Progenitor cell of endocrine pancreas (in vitro differentiated cells): ENCODE measurements around the gene ABCA12. TPM values are rescaled to one million over a fixed set of nuclear protein-coding genes. Genes with fewer than 3 reads are reported as not detected.

Experiments used
- DNase-seq: peaks from one replicate; pipeline ENCODE4 v3.0.0; 2021; ENCODE audit warnings: low spot score; ENCODE audit not compliant: unreplicated experiment
- H3K27ac Mint-ChIP-seq: 2 replicates; pipeline ENCODE4 v1.8.0; 2021; ENCODE audit warnings: mild to moderate bottlenecking, moderate library complexity, mixed read lengths
- H3K27me3 Mint-ChIP-seq: 2 replicates; pipeline ENCODE4 v1.8.0; 2021; ENCODE audit warnings: mixed read lengths
- H3K36me3 Mint-ChIP-seq: 2 replicates; pipeline ENCODE4 v1.8.0; 2022; ENCODE audit warnings: mixed read lengths; ENCODE audit not compliant: insufficient read depth
- H3K4me1 Mint-ChIP-seq: 2 replicates; pipeline ENCODE4 v1.8.0; 2021; ENCODE audit warnings: low read depth, mixed read lengths
- H3K4me3 Mint-ChIP-seq: 2 replicates; pipeline ENCODE4 v1.8.0; 2021; ENCODE audit warnings: low read depth, mild to moderate bottlenecking, moderate library complexity, mixed read lengths
- H3K9me3 Mint-ChIP-seq: 2 replicates; pipeline ENCODE4 v1.8.0; 2021; ENCODE audit warnings: low read depth, mixed read lengths
- total RNA-seq: library from RNA; stranded (reverse); gene quantifications from 2 replicates; pipeline ENCODE4 v1.2.1, GENCODE V29; 2021
- TF ChIP-seq, protein P1 (sequence below): fragments of 200-600 bp; sonication (generic); IDR thresholded peaks from one replicate; pipeline ENCODE4 v1.5.0; 2021; ENCODE audit warnings: antibody characterized with exemption, mild to moderate bottlenecking; ENCODE audit not compliant: unreplicated experiment

The ABCA12 gene
- total RNA-seq, 1 donor from 2014 or later = 0.19 TPM

DNA sequence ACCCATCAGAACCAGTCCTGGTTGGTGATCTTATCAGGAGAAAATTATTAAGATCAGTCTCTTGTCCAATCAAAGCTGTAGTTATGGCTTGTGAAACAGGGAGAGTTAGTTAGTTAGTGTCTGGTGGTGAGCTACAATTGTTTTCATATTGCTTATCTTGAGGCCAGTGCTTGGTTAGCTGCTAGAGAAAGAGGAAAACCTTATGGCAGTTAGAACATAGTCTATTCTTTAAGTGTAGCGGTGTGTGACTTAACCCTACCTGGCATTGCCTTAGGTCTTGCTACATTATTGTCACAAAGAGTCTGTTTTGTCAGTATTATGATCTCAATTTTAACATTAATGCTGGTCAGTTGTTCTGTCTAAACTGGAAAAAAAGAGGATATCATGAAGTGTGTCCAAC lies 11.5 kb upstream of the ABCA12 start:
- no peaks in the 10 kb centered on the region for H3K4me1 Mint-ChIP-seq
- TF ChIP-seq, protein P1, sequence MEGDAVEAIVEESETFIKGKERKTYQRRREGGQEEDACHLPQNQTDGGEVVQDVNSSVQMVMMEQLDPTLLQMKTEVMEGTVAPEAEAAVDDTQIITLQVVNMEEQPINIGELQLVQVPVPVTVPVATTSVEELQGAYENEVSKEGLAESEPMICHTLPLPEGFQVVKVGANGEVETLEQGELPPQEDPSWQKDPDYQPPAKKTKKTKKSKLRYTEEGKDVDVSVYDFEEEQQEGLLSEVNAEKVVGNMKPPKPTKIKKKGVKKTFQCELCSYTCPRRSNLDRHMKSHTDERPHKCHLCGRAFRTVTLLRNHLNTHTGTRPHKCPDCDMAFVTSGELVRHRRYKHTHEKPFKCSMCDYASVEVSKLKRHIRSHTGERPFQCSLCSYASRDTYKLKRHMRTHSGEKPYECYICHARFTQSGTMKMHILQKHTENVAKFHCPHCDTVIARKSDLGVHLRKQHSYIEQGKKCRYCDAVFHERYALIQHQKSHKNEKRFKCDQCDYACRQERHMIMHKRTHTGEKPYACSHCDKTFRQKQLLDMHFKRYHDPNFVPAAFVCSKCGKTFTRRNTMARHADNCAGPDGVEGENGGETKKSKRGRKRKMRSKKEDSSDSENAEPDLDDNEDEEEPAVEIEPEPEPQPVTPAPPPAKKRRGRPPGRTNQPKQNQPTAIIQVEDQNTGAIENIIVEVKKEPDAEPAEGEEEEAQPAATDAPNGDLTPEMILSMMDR = no peak
- H3K27ac Mint-ChIP-seq = no peak overlapping the region
- DNase-seq = no peak
- no peaks in the 10 kb centered on the region for H3K27me3 Mint-ChIP-seq
- H3K4me3 Mint-ChIP-seq = no peak overlapping the region
- no peaks in the 10 kb centered on the region for H3K9me3 Mint-ChIP-seq
- H3K36me3 Mint-ChIP-seq = no peaks in the 10 kb centered on the region

DNA sequence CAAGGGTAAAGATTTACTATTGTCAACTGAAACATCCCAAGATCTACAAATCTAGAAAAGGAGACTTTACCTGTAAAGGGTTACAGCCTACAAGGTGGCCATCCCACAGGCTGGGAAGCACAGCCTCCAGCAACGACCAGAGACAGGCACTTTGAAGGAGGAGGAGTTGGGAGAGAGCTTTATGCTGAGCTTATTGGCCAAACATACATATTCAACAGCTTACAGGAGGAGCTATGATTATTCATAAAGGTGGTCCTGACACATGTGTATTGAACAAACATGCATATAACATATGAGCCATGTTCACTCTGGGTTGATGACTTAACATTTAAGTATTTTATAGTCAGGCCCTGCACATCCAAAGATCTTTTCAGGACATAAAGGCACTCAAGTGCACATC lies 11.1 kb upstream of the ABCA12 start:
- DNase-seq = no peak
- no peak overlapping the region for H3K4me3 Mint-ChIP-seq
- TF ChIP-seq, protein P1 = no peak
- no peaks in the 10 kb centered on the region for H3K4me1 Mint-ChIP-seq
- no peaks in the 10 kb centered on the region for H3K9me3 Mint-ChIP-seq
- no peak overlapping the region for H3K27ac Mint-ChIP-seq
- H3K27me3 Mint-ChIP-seq = no peaks in the 10 kb centered on the region
- no peaks in the 10 kb centered on the region for H3K36me3 Mint-ChIP-seq

GRCh38 chr2:215149060-215149459 lies 10.6 kb upstream of the ABCA12 start:
- Mint-ChIP-seq H3K9me3 (no peaks in the 10 kb centered on the region), H3K27ac (no peak overlapping the region), H3K4me1 (no peaks in the 10 kb centered on the region), H3K36me3 (no peaks in the 10 kb centered on the region), H3K27me3 (no peaks in the 10 kb centered on the region), H3K4me3 (no peak overlapping the region)
- DNase-seq = no peak
- TF ChIP-seq, protein P1 = no peak

DNA sequence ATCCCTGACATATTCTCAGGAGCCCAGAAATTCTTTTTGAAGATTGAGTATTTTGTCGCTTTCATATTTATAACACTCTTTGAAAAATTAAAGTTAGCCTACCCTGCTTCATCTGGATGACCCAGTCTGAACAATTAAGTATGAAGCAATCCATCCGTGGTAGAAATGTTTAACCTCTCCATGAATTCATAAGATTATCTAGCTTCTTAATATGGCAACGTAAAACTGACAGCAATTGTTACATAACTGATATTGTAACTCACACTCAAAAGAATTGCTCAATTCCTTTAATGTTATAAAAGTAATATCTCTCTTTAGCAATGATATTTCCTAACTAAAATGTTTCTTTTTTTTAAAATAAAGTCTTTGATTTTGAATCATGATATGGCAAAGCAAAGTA lies 7.2 kb upstream of the ABCA12 start:
- no peak overlapping the region for H3K4me3 Mint-ChIP-seq
- no peak for DNase-seq
- no peaks in the 10 kb centered on the region for H3K9me3 Mint-ChIP-seq
- no peaks in the 10 kb centered on the region for H3K36me3 Mint-ChIP-seq
- TF ChIP-seq, protein P1 = no peak
- no peaks in the 10 kb centered on the region for H3K27me3 Mint-ChIP-seq
- no peaks in the 10 kb centered on the region for H3K4me1 Mint-ChIP-seq
- no peak overlapping the region for H3K27ac Mint-ChIP-seq

DNA sequence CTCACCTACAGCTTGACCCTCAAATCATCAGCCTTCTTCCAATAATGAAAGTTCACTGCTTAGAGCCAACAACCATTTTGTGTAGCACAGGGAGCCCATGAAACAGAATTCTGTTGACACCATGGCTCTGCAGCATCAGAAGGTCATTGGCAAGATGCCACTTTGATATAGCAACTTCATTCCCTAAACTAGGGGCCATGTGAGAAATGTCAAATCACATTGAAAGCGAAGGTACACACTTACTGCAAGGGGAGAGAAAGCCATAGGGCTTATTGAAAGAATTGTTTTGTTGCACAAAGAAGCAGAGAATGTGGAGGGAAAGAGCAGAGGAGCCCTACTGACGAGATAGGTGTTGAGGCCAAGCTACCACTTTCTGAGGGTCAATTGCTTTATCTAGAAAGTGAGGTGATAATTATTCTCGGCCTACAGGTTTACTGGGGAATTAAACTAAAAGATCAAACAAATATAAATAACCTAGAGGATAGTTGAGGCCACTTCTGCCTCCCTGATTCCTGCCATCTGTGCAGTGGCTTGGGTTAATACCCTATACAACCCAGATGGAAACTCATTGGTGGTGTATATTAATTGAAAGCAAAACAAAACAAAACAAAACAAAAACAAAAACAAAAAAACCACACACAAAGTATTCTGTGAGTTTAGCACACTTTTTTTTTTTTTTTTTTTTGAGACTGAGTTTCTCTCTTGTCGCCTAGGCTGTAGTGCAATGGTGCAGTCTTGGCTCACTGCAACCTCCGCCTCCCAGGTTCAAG lies 5.9 kb upstream of the ABCA12 start:
- no peaks in the 10 kb centered on the region for H3K4me1 Mint-ChIP-seq
- TF ChIP-seq, protein P1 = no peak
- H3K9me3 Mint-ChIP-seq = no peaks in the 10 kb centered on the region
- no peak for DNase-seq
- no peak overlapping the region for H3K4me3 Mint-ChIP-seq
- H3K27me3 Mint-ChIP-seq = no peaks in the 10 kb centered on the region
- no peak overlapping the region for H3K27ac Mint-ChIP-seq
- no peaks in the 10 kb centered on the region for H3K36me3 Mint-ChIP-seq
